Breast epithelium (tissue), 3 donors: Measurements from ENCODE around the gene DYRK1A.
"Not testable (repeated sequence)": the region's sequence is repeated elsewhere in the genome, so short reads cannot be mapped to it uniquely, and the experiment has no call there.

Experiments used
- POLR2A ChIP-seq: fragments of 450-650 bp; IDR thresholded peaks from one replicate; pipeline ENCODE4 v1.6.1; 2016; ENCODE audit warnings: antibody characterized with exemption, mild to moderate bottlenecking, moderate library complexity
- TF ChIP-seq, protein P1 (sequence below), 3 donors: fragments of 450-650 bp; IDR thresholded peaks; one replicate each; pipeline ENCODE4 v1.5.1; 2016 to 2017; ENCODE audit warnings: antibody characterized with exemption in 3 of 3, mild to moderate bottlenecking in 3 of 3, moderate library complexity in 3 of 3

DNA sequence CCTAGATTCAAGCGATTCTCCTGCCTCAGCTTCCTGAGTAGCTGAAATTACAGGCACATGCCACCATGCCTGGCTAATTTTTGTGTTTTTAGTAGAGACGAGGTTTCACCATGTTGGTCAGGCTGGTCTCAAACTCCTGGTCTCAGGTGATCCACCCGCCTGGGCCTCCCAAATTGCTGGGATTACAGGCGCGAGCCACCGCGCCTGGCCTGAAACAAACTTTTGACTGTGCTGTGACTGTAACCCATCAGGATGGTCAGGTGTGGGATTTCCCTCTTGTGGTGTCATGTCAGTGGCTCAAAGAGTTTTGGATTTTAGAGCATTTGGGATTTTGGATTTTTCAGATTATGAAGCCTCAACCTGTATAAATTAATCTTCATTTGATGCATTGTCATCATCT is 38.4 kb upstream of the DYRK1A start:
- TF ChIP-seq, protein P1, sequence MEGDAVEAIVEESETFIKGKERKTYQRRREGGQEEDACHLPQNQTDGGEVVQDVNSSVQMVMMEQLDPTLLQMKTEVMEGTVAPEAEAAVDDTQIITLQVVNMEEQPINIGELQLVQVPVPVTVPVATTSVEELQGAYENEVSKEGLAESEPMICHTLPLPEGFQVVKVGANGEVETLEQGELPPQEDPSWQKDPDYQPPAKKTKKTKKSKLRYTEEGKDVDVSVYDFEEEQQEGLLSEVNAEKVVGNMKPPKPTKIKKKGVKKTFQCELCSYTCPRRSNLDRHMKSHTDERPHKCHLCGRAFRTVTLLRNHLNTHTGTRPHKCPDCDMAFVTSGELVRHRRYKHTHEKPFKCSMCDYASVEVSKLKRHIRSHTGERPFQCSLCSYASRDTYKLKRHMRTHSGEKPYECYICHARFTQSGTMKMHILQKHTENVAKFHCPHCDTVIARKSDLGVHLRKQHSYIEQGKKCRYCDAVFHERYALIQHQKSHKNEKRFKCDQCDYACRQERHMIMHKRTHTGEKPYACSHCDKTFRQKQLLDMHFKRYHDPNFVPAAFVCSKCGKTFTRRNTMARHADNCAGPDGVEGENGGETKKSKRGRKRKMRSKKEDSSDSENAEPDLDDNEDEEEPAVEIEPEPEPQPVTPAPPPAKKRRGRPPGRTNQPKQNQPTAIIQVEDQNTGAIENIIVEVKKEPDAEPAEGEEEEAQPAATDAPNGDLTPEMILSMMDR (IDR thresholded peaks at IDR 0.05): not testable (repeated sequence)
- TF ChIP-seq POLR2A: not testable (repeated sequence)
